NB4 (cell line): Measurements from ENCODE around the gene DLX3.

ENCODE experiments used
- DNase-seq: peaks from one replicate; pipeline ENCODE4 v3.0.0; 2010; ENCODE audit warnings: low read depth
- H3K4me3 ChIP-seq: one replicate; pipeline ENCODE4 v1.5.1; 2011; ENCODE audit warnings: mild to moderate bottlenecking, low read depth, low read length, moderate library complexity
- CTCF ChIP-seq: IDR thresholded peaks from one replicate; pipeline ENCODE4 v1.5.1; 2012; ENCODE audit warnings: low read depth, low read length
- MAX ChIP-seq: IDR thresholded peaks from 2 replicates; pipeline ENCODE4 v1.6.1; 2011; ENCODE audit warnings: low read depth, low read length
- MYC ChIP-seq: IDR thresholded peaks from 2 replicates; pipeline ENCODE4 v1.6.1; 2011; ENCODE audit warnings: low read depth, low read length
- POLR2A ChIP-seq: IDR thresholded peaks from 2 replicates; pipeline ENCODE4 v1.6.1; 2011; ENCODE audit warnings: mild to moderate bottlenecking; ENCODE audit not compliant: insufficient read length; ENCODE audit errors: extremely low read depth

DLX3 gene

GRCh38 chr17:49942947-49943346, 52.1 kb downstream of the DLX3 start:
- no peak for DNase-seq
- TF ChIP-seq MAX: no peak
- TF ChIP-seq CTCF: no peak
- TF ChIP-seq POLR2A: no peak
- TF ChIP-seq MYC: no peak

GRCh38 chr17:49941427-49941826, 53.6 kb downstream of the DLX3 start:
- H3K4me3 ChIP-seq: no peak overlapping the region
- TF ChIP-seq MAX: no peak
- TF ChIP-seq MYC: no peak
- TF ChIP-seq CTCF: no peak
- no peak for TF ChIP-seq POLR2A
- DNase-seq: no peak

More at GRCh38 chr17:49942947-49943346, 52.1 kb downstream of the DLX3 start:
- no peak overlapping the region for H3K4me3 ChIP-seq
